Stimulated activated CD4-positive, alpha-beta T cell treated with anti-CD3 and anti-CD28 coated beads, Interleukin-1b, Interleukin-23, amount 100 ng/mL, for 1 hour (primary cell): ENCODE results near the gene GADD45GIP1.

Source experiments
- DNase-seq, 2 donors: peaks; one replicate each; pipeline ENCODE4 v3.0.0-alpha.2; 2020; ENCODE audit warnings: low read depth in 2 of 2

Gene GADD45GIP1

DNA sequence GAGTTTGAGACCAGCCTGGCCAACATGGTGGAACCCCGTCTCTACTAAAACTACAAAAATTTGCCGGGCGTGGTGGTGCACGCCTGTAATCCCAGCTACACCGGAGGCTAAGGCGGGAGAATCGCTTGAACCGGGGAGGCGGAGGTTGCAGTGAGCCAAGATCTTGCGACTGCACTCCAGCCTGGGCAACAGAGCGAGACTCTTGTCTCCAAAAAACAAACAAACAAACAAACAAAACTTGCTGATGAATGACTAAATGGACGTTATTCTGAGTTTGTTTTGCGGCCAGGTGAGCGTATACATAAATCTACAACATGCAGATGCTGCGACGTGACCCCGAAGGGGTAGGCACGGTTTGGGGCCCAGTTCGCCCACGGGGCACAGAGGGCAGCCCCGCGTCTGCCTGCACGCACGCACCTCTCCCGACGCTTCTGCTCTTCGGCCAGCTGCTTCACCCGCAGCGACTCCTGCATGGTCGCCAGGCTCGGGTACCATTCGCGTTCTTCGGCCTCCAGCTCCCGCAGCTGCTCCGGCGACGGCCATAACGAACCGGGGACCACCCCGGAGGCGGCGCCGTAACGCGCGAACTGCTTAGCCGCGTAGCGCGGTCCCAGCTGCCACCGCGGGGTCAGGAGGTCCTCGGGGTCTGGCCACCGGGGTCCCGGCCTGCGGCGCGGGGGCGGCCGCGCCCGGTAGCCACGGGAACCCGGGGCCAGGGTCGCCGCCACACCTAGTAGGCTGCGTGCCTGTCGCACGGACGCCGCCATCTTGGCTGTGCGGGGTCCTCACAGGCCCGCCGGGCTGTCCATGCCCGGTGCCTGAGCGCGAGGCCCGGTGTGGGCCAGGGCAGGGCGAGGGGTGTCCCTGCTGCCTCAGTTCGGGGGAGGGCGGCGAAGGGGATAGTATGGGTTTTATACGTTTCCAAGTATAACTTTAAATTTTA is at the start of gene GADD45GIP1:
Gene GADD45GIP1 (minus strand): TSS at position 778 of the 943 bp plus-strand sequence. CDS start 11 bp downstream, at position 767.
- peak; percentile 58 to 66 for DNase-seq

DNA sequence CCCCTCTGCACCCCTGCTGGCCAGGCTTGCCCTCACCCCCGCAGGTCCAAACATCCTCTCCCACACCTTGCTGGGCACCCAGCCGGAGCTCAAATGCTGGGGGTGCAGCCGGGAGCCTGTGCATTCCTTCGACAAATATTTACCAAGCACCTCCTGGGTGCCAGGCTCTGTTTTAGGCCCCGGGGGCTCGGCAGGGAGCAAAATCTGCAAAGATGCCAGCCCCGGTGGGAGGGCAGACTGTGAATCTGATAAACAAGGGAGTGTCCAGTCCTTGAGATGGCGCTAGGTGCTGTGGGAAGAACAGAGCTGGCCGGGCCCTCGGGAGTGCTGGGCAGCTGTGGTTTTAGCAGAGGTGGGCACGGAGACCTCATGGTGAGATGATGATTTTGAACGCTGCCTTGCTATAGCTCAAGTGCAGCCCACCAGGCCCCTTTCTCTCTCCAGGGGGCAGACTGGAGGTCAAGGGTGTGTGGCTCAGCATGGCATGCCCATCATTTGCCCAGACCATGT is 48.9 kb upstream of the GADD45GIP1 start:
- DNase-seq, result no peak

DNA sequence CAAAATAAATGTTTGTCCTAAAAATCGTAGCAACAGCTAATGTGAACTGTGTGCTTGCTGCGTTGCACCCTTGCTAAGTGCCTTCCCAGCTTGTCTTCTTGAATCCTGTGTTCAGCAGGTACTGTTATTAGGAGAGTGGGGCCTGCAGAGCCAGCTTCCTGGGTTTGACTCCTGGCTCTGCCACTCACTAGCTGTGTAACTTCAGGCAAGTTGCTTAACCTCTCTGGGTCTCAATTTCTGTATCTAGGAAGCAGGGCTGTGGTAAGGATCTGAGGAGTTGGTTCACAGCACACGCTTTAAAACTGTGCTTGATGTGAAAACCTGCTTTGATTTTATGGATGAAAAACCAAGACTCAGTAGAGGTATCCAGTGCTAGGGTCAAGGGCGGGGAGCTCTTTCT is 48.2 kb upstream of the GADD45GIP1 start:
- DNase-seq, result no peak

DNA sequence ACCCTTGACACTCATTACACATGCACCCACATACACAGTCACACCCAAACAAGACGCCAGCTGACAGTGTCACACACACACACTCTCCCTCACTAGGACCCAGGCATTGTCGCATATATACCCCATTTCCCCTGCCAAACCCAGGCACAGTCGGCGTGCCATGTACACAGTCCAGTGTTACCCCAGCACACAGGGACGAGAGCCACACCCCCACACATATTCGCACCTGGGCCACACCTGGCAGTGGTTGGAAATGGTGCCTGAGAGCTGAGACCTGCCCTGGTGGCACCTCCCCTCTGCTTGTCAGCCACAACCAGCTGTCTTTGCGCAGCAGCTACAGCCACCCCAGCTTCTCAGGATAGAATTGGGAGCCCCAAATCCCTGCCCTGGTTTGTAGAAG is 47.2 kb upstream of the GADD45GIP1 start:
- no peak for DNase-seq

DNA sequence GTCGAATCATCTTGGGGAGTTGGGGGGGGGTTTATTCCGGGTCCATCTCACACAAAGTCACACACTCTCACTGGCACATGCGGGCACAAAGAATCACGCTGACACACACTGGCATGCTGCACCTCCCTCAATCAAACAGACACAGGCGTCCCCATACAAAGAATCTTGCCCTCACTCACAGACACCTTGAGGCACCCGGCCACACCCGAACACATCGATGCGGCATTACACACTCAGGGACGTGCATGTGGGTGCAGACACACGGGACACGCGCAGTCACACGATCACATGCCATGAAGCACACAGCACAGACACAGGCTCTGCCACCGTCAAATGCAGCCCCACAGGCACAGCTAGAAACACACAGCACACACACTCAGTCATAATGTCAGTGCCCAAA is 46.1 kb upstream of the GADD45GIP1 start:
- DNase-seq, result no peak

DNA sequence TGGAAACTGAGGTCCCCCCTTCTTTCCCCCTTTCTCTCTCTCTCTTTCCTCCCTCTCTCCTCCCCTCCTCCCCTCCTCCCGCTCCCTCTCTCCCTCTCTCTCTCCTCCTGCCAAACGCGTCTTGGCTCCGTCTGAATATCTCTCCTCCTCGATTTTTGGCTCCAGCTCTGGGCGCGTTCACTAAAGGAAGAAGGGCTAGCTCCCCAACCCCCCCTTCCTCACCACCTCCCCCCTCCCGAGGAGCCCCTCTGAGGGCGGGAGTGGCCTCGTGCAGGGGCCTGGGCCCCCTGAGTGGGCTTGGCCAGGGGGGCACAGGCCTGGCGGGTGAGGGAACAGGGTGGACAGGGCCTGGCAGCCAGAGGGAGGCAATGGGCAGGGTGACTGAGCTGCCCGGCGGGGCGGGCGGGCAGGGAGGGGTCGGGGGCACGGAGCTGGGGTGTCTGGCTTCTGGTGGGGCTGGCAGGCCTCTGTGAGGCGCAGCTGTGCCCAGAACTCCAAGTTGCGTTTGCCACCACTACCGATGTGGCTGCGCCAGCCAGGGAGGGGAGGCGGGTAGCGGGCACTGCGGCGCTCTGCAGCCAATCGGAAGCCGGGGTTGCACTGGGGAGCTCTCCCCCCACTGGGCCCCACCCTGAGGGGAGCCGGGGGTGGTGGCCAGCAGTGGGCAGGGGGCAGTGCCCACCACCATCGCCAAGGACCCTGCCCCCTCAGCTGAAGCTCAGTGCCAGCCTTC is 45.3 kb upstream of the GADD45GIP1 start:
- DNase-seq, result no peak

DNA sequence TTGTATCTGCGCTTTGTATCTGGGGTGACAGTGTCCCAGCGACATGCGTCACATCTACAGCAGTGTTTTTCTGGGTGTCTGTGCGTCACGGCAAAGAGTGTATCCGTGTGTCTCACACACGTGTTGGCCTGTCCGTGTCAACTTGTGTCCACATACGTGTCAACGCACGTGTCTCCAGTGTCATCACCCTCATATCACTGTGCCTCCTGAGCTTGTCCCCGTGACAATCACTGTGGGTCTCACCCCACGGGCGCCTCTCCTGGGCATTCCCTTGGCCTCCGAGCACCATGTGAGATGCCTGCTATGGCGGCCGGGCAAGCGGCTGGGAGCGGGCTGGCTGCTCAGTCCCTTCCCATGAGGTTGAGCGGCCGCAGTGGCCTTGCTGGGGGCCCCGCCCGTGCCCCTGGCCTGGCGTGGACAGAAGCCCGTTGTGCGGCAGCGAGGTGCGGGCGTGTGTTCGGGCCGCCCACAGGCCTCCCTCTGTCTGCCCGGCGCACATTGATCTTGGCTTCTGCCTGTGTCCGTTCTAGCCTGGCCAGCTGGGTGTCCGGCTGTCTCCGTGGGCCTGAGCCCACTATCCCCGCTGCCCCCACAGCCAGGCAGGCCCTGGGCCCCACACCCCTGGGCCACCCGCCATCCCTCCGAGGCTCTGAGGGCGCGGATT is 44.6 kb upstream of the GADD45GIP1 start:
- DNase-seq, result no peak

DNA sequence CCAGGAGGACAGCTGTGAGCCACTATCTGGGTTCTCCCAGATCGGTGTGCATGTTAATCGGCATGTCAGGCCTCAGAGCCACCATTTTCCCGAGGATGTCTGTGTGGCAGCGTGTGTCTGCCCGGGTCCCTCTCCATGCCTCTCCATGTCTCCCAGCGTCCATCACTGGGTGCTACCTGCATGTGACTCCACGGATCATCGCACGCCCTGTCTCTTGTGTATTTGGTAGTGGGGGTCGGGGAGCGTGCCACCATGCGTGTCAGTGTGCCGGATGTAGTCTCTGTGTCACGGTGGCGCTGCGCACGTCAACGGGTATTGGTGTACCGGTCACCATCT is 44.1 kb upstream of the GADD45GIP1 start:
- DNase-seq, result no peak

DNA sequence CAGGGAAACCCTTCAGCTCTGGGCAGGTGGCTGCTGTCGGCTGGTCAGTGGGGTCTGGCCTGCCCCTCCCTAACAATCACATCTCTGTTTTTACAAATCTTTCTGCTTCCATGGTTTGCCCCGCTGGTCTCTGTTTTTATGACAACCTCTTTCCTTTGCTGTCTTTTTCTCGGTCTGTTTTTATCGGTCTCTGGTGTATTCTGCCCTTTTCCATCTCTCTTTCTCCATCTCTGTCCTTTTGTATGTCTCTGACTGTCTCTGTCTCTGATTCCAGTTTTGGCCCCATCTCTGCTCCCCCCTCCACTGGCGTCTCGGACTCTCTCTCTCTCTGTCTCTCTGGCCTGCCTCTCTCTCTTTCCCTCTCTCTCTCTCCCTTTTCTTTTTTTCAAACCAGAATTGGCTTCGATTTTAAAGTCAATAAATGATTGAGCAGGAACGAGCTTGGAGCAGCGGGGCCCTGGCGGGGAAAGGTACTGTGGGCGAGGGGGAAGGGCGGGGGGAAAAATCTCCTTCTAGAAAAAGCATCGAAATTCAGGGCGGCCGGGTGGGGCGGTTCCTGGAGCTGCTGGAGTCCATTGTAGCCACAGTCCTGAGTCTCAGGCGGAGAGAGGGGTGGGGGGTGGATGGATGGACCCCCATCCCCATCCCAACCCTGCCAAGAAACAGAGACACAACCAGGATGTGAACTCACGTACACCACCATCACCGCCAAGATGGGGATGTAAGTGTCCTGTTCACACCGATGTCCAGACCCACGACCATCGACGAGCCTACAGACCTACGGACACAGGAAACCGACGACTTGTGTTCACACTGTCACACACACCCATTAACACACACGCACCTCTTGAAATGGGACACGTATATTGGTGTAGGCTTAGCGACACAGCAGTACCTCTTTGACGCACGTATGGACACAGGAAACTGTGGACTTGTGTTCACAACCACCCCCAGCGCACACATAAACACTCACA is 41.2 kb upstream of the GADD45GIP1 start:
- no peak for DNase-seq

DNA sequence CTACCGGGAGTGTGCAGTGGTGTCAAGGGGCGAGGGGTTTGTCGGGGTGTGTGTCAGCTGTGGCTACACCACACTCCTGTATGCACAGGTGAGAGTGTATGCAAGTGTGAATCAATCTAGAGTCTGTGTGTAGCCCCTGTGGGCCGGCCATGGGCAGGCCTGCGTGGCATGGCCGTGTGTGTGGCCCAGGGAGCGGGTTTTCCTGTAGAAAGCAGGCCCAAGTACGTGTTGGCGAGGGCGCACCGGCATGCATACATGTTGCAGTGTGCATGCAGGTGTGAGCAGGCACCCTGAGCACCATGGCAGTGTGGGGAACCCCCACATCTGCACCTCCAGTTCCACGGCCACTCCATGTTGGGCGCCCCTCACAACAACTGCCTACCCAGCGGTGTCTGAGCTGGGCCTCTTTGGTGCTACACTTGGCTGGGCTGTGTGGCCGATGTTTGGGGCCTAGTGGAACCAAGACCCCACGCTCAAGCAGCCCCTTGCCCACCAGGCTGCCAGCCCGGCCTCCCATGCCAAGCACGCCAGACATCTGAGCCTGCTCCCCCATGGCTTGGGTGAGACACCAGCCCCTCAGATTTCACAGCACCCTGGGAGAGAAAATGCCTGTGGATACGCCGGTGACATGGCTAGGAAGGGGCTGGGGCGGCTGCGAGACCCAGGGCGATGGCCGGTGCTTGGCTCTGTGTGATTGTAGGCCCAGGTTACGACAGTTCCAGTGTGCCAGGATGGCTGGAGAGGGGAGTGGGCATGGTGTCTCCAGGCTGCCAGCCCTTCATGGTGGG is 40.4 kb upstream of the GADD45GIP1 start:
- no peak for DNase-seq

DNA sequence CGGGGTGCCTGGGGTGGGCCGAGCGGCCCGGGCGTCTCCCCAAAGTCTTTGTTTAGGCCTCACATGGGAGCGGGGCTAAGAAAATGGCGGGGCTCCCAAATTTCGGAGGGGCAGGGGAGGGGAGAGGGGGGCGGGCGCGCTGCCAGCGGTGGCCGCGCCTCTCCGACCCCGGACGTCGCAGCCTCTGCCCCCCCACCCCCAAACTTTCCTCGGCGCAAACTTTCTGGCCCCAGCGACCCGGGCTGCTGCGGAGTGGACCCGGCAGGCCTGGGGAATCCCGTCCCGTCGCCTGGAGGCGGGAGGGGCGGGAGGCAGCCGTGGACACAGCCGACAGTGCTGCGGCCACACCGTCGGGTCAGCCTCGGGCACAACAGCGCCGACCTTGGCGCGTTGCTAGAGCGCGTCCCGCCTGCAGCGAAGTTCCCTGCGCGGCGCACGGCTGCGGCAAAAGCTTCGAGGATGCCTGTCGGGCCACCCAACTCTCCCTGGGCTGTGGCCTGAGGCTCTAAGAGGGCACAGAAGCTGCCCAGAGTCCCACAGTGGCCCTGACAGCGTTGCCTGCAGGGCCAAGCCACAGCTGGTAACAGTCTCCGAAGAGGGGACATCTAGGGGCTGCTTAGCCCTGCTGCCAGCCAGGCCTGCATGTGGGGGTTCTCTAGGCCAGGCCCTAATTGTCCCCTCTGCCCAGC is 39.5 kb upstream of the GADD45GIP1 start:
- no peak for DNase-seq

DNA sequence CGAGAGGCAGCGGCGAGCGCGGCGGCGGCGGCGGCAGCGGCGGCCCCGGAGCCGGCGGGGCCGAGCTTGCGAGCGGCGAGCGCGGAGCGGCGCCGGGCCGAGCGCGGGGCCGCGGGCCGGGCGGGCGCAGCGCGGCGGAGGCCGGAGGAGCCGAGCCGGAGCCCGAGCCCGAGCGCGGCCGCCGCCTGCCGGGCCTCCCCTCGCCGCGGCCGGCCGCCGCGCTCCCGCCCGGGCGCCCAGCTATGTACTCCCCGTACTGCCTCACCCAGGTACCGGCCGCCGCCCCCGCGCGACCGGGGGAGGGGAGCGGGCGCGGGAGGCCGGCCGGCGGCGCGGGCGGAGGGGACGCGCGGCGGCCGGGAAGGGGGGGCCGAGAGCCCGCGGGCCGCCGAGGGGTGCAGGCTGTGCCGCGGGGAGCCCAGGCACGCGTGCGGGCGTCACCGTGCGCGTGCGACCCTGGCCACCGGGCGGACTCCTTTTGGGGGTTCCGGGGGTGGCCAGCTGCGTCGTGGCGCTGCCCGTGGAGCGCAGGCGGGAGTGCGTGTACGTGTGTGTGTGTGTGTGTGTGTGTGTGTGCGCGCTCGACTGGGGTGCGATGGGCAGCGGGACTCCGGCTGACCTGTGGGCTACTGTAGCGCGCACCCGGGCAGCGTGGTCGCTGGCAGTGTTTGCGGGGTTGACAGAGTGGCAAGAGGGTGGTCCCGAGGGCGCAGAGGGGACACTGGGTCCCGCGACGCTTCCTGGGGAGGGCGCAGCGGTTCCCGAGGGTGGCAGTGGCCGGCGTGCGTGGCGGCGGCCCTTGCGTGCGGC is 38.8 kb upstream of the GADD45GIP1 start:
- no peak for DNase-seq

DNA sequence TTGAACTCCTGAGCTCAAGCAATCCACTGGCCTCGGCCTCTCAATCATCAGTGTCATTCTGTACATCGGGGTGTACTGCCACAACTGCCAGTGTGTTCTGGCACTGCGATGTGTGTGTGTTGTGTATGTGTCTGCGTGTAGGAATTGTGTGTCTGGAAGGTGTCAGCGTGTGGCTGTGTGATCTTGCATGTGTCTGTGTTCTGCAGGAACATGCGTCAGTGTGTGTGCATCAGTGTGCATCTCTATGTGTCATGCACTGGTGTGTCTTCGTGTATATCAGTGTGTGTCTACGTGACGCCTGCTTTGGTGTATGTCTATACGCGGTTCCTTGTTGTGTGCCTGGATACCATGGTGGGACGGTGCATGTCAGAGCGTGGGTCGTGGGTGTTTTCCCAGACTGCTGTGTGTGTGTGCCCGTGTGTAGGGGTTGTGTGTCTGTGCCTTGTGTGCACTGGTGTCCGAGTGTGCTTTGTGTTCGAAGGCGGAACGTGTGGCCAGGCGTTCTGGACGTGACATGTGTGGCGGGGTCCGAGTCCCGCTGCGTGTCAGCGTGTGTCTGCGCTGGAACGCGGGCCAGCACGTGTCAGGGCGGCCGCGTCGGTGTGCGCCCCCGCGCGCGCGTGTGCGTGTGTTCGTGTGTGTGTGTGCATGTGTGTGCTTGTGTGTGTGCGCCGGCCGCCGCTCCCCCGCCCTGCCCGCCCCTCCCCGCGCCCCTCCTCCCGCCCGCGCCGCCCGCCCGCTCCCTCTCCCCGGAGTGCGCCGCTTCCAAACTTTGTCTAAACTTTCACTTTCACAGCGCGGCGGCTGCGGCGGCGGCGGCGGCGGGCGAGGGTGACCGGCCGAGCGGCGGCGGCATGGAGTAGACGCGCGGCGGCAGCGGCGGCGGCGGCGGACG is 37.9 kb upstream of the GADD45GIP1 start, which contains the start of gene NFIX:
Gene NFIX (plus strand): TSS at position 775 of the 895 bp plus-strand sequence. CDS start 363 bp downstream, outside the sequence.
- DNase-seq, result peak; percentile 18 to 48

DNA sequence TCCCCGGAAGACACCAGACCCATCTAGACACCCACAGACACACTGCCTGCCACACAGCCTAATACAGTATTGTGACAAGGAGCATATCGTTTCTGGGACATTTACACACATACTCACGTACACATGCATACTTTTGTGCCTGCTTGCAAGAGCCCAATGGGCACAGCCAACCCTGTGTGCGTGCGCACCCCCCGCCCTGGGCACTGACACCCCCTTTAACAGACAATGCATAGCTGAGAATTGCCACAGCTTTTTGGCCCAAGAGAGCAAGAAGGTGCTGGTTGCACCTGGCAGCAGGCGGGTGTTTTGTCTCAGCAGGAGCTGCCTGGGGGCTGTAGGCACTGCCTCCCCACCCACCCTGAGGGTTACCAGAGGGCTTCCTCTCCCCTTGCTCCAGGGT is 36.5 kb upstream of the GADD45GIP1 start:
- DNase-seq, result no peak

DNA sequence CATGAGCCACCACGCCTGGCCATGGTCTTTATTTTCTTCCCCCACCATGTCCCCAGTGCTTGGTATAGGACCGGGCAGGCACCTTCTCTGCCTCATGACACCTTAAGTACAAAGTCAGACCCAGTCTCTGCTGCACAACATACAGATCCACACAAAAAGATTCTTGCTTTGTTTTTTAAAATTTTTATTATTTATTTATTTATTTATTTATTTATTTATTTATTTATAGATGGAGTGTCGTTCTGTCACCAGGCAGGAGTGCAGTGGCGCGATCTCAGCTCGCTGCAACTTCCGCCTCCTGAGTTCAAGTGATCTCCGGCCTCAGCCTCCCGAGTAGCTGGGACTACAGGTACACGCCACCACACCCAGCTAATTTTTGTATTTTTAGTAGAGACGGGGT is 35.7 kb upstream of the GADD45GIP1 start:
- no peak for DNase-seq

DNA sequence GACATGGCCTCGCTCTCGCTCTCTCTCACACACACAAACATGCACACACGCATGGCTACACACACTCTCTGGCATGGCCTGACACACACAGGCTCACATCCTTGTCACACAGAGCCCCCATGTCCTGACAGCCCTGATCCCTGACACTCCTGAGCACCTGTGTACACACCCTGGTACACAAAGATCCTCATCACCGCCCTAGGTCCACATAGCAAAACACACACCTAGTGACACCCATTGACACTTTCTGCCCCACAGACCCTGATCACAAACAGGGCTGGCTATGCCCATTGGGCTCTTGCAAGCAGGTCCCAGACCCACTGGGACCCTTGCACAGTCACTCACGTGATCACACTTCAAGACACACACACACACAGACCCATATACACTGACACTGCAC is 34.3 kb upstream of the GADD45GIP1 start:
- DNase-seq, result no peak

DNA sequence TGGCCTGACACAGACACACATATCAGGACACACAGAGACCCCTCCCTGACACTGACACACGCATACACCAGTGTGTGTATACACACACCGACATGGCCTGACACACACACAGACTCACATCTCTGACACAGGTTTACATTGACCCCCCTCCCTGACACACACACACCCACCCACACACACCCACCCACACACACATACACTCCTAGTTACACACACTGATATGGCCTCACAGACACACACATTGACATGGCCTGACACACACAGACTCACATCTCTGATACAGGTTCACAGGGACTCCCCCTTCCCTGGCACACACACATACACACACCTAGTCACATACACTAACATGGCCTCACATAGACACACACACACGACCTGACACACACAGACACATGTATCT is 33.8 kb upstream of the GADD45GIP1 start:
- no peak for DNase-seq

DNA sequence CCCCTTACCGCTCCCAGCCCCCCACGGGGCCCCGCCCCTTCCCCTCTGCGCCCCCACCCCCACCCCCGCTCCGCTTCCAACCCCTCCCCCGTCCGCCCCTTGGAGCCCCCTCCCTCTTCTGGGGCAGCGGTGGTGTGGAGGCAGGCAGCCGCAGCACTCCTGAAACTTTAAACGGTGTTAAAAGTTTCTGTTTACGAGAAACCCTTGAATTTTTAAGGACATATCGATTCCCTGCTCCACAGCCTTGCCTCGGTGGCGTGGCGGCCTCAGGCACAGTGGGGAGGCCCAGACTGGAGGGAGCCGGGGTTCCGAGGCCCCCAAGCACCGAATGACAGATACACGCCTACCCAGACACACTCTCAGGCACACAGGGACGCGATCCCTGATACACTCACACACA is 33.4 kb upstream of the GADD45GIP1 start:
- DNase-seq, result no peak
